ENCODE data around the gene ADD2. TPM values are rescaled to one million over a fixed set of nuclear protein-coding genes. Genes with fewer than 3 reads are reported as not detected.

Gene ADD2
- total RNA-seq, 1 donor from 2014 or later: 45.3 TPM

GRCh38 chr2:70730730-70731129 lies 37.3 kb downstream of the ADD2 start:
- Histone ChIP-seq H3K9ac (no peak overlapping the region), H3K9me3 (ENCODE audit: low read depth) (no peaks in the 10 kb centered on the region), H3K4me1 (peaks cover 45% of the 10 kb centered on the region), H3K27me3 (no peaks in the 10 kb centered on the region), H3K4me3 (no peak overlapping the region), H4K20me1 (ENCODE audit: low read depth) (peaks cover 93% of the 10 kb centered on the region), H3K36me3 (no peaks in the 10 kb centered on the region), H3K27ac (no peak overlapping the region), H3F3A (ENCODE audit: low read depth) (peaks cover 32% of the 10 kb centered on the region), H3K79me2 (ENCODE audit: low read depth) (peaks cover 94% of the 10 kb centered on the region), H2AFZ (replicated peaks) (no peak overlapping the region), H3K4me2 (no peak overlapping the region)
- Mint-ChIP-seq H3K27ac (no peak overlapping the region), H3K36me3 (peaks cover 3% of the 10 kb centered on the region), H3K4me1 (peaks cover 75% of the 10 kb centered on the region), H3K4me3 (no peak overlapping the region), H3K27me3 (ENCODE audit: insufficient read depth, low read depth) (peaks cover 9% of the 10 kb centered on the region), H3K9me3 (no peaks in the 10 kb centered on the region)
- no peak for DNase-seq (ENCODE audit: low spot score)
- TF ChIP-seq EZH2phosphoT487 (IDR thresholded peaks at IDR 0.05) (no peak), EZH2 (IDR thresholded peaks at IDR 0.05) (no peak), CTCF (IDR thresholded peaks at IDR 0.05) (no peak)

GRCh38 chr2:70729647-70730046 lies 38.4 kb downstream of the ADD2 start:
- peaks cover 94% of the 10 kb centered on the region for H3K79me2 ChIP-seq (ENCODE audit: low read depth)
- Mint-ChIP-seq H3K4me3 (no peak overlapping the region), H3K27me3 (ENCODE audit: insufficient read depth, low read depth) (peaks cover 9% of the 10 kb centered on the region), H3K9me3 (no peaks in the 10 kb centered on the region), H3K36me3 (peaks cover 3% of the 10 kb centered on the region), H3K4me1 (peaks cover 75% of the 10 kb centered on the region), H3K27ac (no peak overlapping the region)
- H3K9ac ChIP-seq: no peak overlapping the region
- no peak overlapping the region for H3K27ac ChIP-seq
- peaks cover 34% of the 10 kb centered on the region for H3K4me1 ChIP-seq
- H3K4me2 ChIP-seq: no peak overlapping the region
- no peaks in the 10 kb centered on the region for H3K36me3 ChIP-seq
- no peak for DNase-seq (ENCODE audit: low spot score)
- H3K4me3 ChIP-seq: no peak overlapping the region
- H3F3A ChIP-seq (ENCODE audit: low read depth): peaks cover 25% of the 10 kb centered on the region
- H3K27me3 ChIP-seq: no peaks in the 10 kb centered on the region
- H2AFZ ChIP-seq (replicated peaks): no peak overlapping the region
- no peaks in the 10 kb centered on the region for H3K9me3 ChIP-seq (ENCODE audit: low read depth)
- peaks cover 94% of the 10 kb centered on the region for H4K20me1 ChIP-seq (ENCODE audit: low read depth)
- TF ChIP-seq EZH2phosphoT487 (IDR thresholded peaks at IDR 0.05): no peak
- TF ChIP-seq EZH2 (IDR thresholded peaks at IDR 0.05): no peak
- no peak for TF ChIP-seq CTCF (IDR thresholded peaks at IDR 0.05)

- no peak overlapping the region for H3K4me3 Mint-ChIP-seq
- Histone ChIP-seq H3K9ac (no peak overlapping the region), H3K36me3 (no peaks in the 10 kb centered on the region), H2AFZ (replicated peaks) (no peak overlapping the region), H3K4me2 (no peak overlapping the region), H3K79me2 (ENCODE audit: low read depth) (peaks cover 90% of the 10 kb centered on the region), H3K4me1 (peaks cover 29% of the 10 kb centered on the region), H3K9me3 (ENCODE audit: low read depth) (no peaks in the 10 kb centered on the region), H3K4me3 (no peak overlapping the region), H3K27ac (no peak overlapping the region), H4K20me1 (ENCODE audit: low read depth) (peaks cover 92% of the 10 kb centered on the region), H3K27me3 (no peaks in the 10 kb centered on the region), H3F3A (ENCODE audit: low read depth) (peaks cover 10% of the 10 kb centered on the region)
- no peak for DNase-seq (ENCODE audit: low spot score)
- peaks cover 3% of the 10 kb centered on the region for H3K36me3 Mint-ChIP-seq
- H3K27me3 Mint-ChIP-seq (ENCODE audit: insufficient read depth, low read depth): peaks cover 9% of the 10 kb centered on the region
- no peak overlapping the region for H3K27ac Mint-ChIP-seq
- no peaks in the 10 kb centered on the region for H3K9me3 Mint-ChIP-seq
- TF ChIP-seq EZH2phosphoT487 (IDR thresholded peaks at IDR 0.05) (no peak), EZH2 (IDR thresholded peaks at IDR 0.05) (no peak), CTCF (IDR thresholded peaks at IDR 0.05) (no peak)
- peaks cover 73% of the 10 kb centered on the region for H3K4me1 Mint-ChIP-seq
Observed at GRCh38 chr2:70728128-70728527, 39.9 kb downstream of the ADD2 start.

All from neural progenitor cell (in vitro differentiated cells).